T-cell (primary cell): ENCODE data around the gene ITM2B. TPM values are rescaled to one million over a fixed set of nuclear protein-coding genes. Genes with fewer than 3 reads are reported as not detected.

Experiments used
- ATAC-seq, 4 experiments: fragments of 200-7000 bp in 3 of 4; fragments of 150-1000 bp in 1 of 4; cut with Tn5 transposase; replicated peaks in 1 of 4; 1 replicate in 3 of 4; 2 replicates in 1 of 4; pipeline ENCODE4 v1.10.0; 2021; ENCODE audit warnings: moderate library complexity in 3 of 4, mild to moderate bottlenecking in 2 of 4, moderate number of reproducible peaks in 1 of 4
- CTCF ChIA-PET, 2 donors: fragments of 300-600 bp; sonication (Branson Sonifier 250); formaldehyde crosslinking; loops; one replicate each; lab custom pipeline; 2022; ENCODE audit warnings: antibody characterized with exemption in 2 of 2; lab: Charles Lee
- POLR2A ChIA-PET, 2 donors: fragments of 300-600 bp; sonication (Branson Sonifier 250); formaldehyde crosslinking; loops; one replicate each; lab custom pipeline; 2022; ENCODE audit warnings: antibody characterized with exemption in 2 of 2; lab: Charles Lee
- DNase-seq, 35 experiments: peaks; one replicate each; pipeline versions ENCODE4 v3.0.0 to v3.0.0-alpha.2; 2013 to 2023
- H3K27ac ChIP-seq: one replicate; pipeline ENCODE4 v1.5.1; 2013; ENCODE audit warnings: low read length
- H3K27me3 ChIP-seq, 2 experiments: replicated peaks in 1 of 2; 1 replicate in 1 of 2; 2 replicates in 1 of 2; pipeline versions ENCODE4 v1.6.1 to v1.7.0; 2013; ENCODE audit warnings: low read length in 1 of 2, mixed read lengths in 1 of 2; ENCODE audit not compliant: control insufficient read depth in 2 of 2, insufficient read depth in 2 of 2; ENCODE audit errors: extremely low read depth in 1 of 2
- H3K36me3 ChIP-seq, 2 donors: 1 replicate in 1 of 2; 2 replicates in 1 of 2; pipeline versions ENCODE4 v1.6.1 to v1.7.0; 2013; ENCODE audit warnings: low read length in 1 of 2; ENCODE audit not compliant: control insufficient read depth in 2 of 2, insufficient read depth in 1 of 2; ENCODE audit errors: extremely low read depth in 1 of 2
- H3K4me1 ChIP-seq, 2 experiments: 1 replicate in 1 of 2; 2 replicates in 1 of 2; pipeline versions ENCODE4 v1.6.1 to v1.7.0; 2013; ENCODE audit warnings: low read length in 2 of 2, mixed read lengths in 1 of 2; ENCODE audit not compliant: insufficient read depth in 2 of 2, control insufficient read depth in 1 of 2; ENCODE audit errors: extremely low read depth in 1 of 2
- H3K4me3 ChIP-seq, 2 donors: 1 replicate in 1 of 2; 2 replicates in 1 of 2; pipeline versions ENCODE4 v1.5.1 to v1.7.0; 2013; ENCODE audit warnings: mild to moderate bottlenecking in 2 of 2, low read length in 1 of 2, moderate library complexity in 1 of 2; ENCODE audit not compliant: control insufficient read depth in 1 of 2; ENCODE audit errors: extremely low read depth in 1 of 2
- H3K9me3 ChIP-seq: 2 replicates; pipeline ENCODE4 v1.7.0; 2013
- H3K27ac Mint-ChIP-seq, 2 donors: one replicate each; pipeline ENCODE4 v1.8.0; 2020 to 2021; ENCODE audit warnings: mild to moderate bottlenecking in 2 of 2, mixed read lengths in 2 of 2
- H3K27me3 Mint-ChIP-seq, 2 donors: one replicate each; pipeline ENCODE4 v1.8.0; 2021 to 2022; ENCODE audit warnings: mixed read lengths in 2 of 2
- H3K36me3 Mint-ChIP-seq: one replicate; pipeline ENCODE4 v1.8.0; 2021; ENCODE audit warnings: mixed read lengths
- H3K4me1 Mint-ChIP-seq, 3 donors: one replicate each; pipeline ENCODE4 v1.8.0; 2020 to 2022; ENCODE audit warnings: mixed read lengths in 3 of 3, mild to moderate bottlenecking in 1 of 3
- H3K4me3 Mint-ChIP-seq, 3 donors: one replicate each; pipeline ENCODE4 v1.8.0; 2020 to 2022; ENCODE audit warnings: mild to moderate bottlenecking in 3 of 3, mixed read lengths in 3 of 3, moderate library complexity in 3 of 3
- H3K9me3 Mint-ChIP-seq, 3 donors: one replicate each; pipeline ENCODE4 v1.8.0; 2020 to 2022; ENCODE audit warnings: mixed read lengths in 3 of 3
- WGBS: methylation state at CpG from one replicate; pipeline ENCODE4 v1.1.5; 2013; ENCODE audit warnings: missing lambda C conversion rate; ENCODE audit not compliant: insufficient coverage; 5-methylcytosine and 5-hydroxymethylcytosine counted together
- total RNA-seq, 35 experiments: library from RNA in 6 of 35; stranded (reverse) in 6 of 35; fragments of 120-200 nt in 1 of 35; gene quantifications; one replicate each; pipeline versions ENCODE4 v1.2.1 to v1.2.4 and lab custom pipeline; 2013 to 2026

ITM2B gene
- total RNA-seq, 5 donors from 2014 or later (not counting 1 experiment from before 2014, with no cell fraction given), result 347 to 539 (median 452) TPM

DNA sequence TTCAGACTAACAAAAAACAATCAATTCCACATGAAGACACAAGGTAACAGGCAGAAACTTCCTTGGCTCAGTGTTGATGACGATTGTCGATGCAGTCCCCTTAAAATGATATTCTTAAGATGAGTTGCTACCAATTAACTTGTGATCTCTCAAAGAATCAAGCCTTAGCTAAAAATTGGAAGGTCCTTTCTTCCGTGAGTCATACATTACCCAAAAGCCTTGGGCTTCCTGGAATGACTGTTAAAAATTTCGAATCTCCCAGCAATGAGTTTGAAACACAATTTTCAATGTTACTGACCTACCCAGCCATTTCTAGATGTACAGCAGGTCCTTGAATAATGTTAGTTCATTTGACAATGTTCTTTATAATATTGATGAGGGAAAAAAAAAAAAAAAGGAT lies 42.5 kb downstream of the ITM2B start:
- Histone ChIP-seq H3K36me3 (no peaks in the 10 kb centered on the region), H3K4me3 (no peak overlapping the region), H3K27ac (no peak overlapping the region), H3K9me3 (no peaks in the 10 kb centered on the region), H3K27me3 (no peaks in the 10 kb centered on the region), H3K4me1 (no peaks in the 10 kb centered on the region)
- Mint-ChIP-seq H3K27me3 (no peaks in the 10 kb centered on the region), H3K9me3 (no peaks in the 10 kb centered on the region), H3K4me3 (no peak overlapping the region), H3K4me1 (no peaks in the 10 kb centered on the region), H3K27ac (no peak overlapping the region), H3K36me3 (no peaks in the 10 kb centered on the region)
- ChIA-PET POLR2A (no interaction called here), CTCF (interaction anchor here (0.7 to 1.0 kb wide), 2 partner anchors 21 to 493 kb away, joined by 3 read pairs; no protein-coding TSS in a partner anchor)
- DNase-seq, result no peak
- WGBS, result no CpG with 5 or more reads among the region's 4 CpGs
- ATAC-seq, result no peak

DNA sequence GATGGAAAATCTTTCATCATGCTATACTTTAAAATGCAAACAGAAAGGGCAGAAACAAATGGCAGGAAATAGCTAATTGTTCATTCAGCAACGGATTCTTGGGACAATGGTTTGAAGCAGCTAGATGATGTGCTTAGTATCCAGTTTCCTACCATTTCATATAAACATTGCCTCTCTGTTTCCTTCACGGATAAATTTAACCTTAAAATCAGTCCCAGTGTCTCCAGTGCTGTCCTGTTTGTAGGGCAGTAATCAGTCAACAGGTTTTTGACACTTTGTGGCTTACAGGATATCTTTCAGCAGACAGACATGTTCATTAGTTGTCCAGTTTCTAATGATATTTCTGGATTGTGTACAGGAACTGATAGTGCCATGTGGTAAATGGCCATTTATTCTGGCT lies 45.8 kb downstream of the ITM2B start:
- no peak overlapping the region for H3K27ac Mint-ChIP-seq
- no peak for ATAC-seq
- Histone ChIP-seq H3K36me3 (no peaks in the 10 kb centered on the region), H3K9me3 (no peaks in the 10 kb centered on the region), H3K4me1 (no peaks in the 10 kb centered on the region), H3K4me3 (no peak overlapping the region), H3K27ac (no peak overlapping the region), H3K27me3 (no peaks in the 10 kb centered on the region)
- H3K36me3 Mint-ChIP-seq, result no peaks in the 10 kb centered on the region
- H3K9me3 Mint-ChIP-seq, result no peaks in the 10 kb centered on the region
- H3K27me3 Mint-ChIP-seq, result no peaks in the 10 kb centered on the region
- ChIA-PET POLR2A (no interaction called here), CTCF (no interaction called here)
- WGBS, result no CpG with 5 or more reads among the region's 2 CpGs
- H3K4me3 Mint-ChIP-seq, result no peak overlapping the region
- DNase-seq, result no peak
- no peaks in the 10 kb centered on the region for H3K4me1 Mint-ChIP-seq

DNA sequence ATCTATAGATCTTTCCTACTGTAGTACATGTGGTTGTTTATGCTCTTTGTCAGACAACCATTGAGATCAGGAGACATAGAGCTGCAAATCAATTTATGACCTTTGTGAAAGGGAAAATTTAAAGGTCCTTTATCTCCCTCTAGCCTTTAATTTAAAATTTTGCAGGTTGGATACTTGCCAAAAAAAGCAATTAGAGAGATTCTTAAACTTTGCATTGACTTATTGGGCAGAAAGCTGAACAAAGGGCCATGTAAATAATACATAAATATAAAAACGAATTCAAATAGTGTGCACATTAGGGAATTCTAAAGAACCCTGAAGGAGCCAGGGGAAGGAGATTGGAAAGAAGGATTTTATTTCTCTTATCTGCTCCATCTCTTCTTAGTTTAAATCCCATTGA lies 48.5 kb downstream of the ITM2B start:
- ChIA-PET CTCF (no interaction called here), POLR2A (no interaction called here)
- Mint-ChIP-seq H3K9me3 (peaks cover 0 to 4% (median 0%) of the 10 kb centered on the region in 3 donors), H3K36me3 (no peaks in the 10 kb centered on the region), H3K27me3 (peaks cover 0 to 4% of the 10 kb centered on the region in 2 donors), H3K4me3 (no peak overlapping the region), H3K27ac (no peak overlapping the region), H3K4me1 (no peaks in the 10 kb centered on the region)
- DNase-seq (peak in 1 of 35 experiments; percentile 20), ATAC-seq (no peak)
- Histone ChIP-seq H3K27ac (no peak overlapping the region), H3K9me3 (no peaks in the 10 kb centered on the region), H3K27me3 (no peaks in the 10 kb centered on the region), H3K4me3 (no peak overlapping the region), H3K36me3 (no peaks in the 10 kb centered on the region), H3K4me1 (no peaks in the 10 kb centered on the region)
- no CpG with 5 or more reads among the region's 1 CpG for whole genome bisulfite sequencing

DNA sequence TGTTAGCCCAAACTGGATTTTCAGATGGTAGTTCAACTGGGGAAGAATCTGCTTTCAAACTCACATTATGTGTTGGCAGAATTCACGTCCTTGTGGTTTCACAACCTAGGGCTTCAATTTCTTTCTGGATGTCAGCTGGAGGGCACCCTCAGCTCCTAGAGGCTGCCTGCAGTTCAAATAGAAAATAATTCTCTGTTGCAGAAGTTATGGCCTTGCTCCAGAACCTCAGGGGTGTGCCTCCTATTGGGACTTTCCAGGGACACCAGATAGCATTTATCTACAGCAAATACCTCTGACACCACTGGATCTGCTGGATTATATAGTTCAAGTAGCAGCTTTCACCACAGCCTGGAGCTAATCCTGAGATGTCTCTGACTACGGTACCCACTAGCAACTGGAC lies 58.7 kb downstream of the ITM2B start:
- Histone ChIP-seq H3K36me3 (no peaks in the 10 kb centered on the region), H3K27ac (no peak overlapping the region), H3K27me3 (no peaks in the 10 kb centered on the region), H3K4me3 (no peak overlapping the region), H3K9me3 (no peaks in the 10 kb centered on the region), H3K4me1 (no peaks in the 10 kb centered on the region)
- Mint-ChIP-seq H3K4me3 (no peak overlapping the region), H3K27ac (no peak overlapping the region), H3K27me3 (peaks cover 8% of the 10 kb centered on the region in 2 donors), H3K4me1 (no peaks in the 10 kb centered on the region), H3K9me3 (no peaks in the 10 kb centered on the region), H3K36me3 (no peaks in the 10 kb centered on the region)
- DNase-seq, result no peak
- 60% methylated on average over 1 of the region's 2 CpGs for WGBS
- ChIA-PET CTCF (no interaction called here), POLR2A (no interaction called here)
- ATAC-seq, result no peak

DNA sequence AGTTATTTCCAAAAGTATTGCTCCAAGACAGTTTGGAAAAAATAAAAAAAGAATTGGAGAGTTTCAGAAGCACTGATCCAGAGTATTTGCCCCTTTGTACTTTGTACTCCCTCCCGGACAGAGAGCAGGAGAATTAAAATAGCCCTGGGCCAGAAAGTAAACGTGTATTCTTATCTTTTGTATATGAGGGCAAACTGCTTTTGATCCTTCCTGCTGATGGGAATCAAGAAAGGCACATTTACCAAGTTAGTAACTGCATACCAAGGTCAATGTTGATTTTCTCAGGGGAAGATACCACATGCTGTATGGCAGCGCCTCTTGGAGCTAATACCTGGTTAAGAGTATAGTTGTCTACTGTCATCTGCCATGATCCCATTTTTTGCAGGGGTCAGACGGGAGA lies 59.6 kb downstream of the ITM2B start:
- H3K4me3 ChIP-seq, result no peak overlapping the region
- ATAC-seq, result no peak
- no peaks in the 10 kb centered on the region for H3K9me3 ChIP-seq
- 60% methylated on average over 1 of the region's 4 CpGs for WGBS
- no peaks in the 10 kb centered on the region for H3K27me3 ChIP-seq
- H3K4me1 ChIP-seq, result no peaks in the 10 kb centered on the region
- ChIA-PET POLR2A (no interaction called here), CTCF (no interaction called here)
- no peak for DNase-seq
- no peaks in the 10 kb centered on the region for H3K36me3 ChIP-seq
- H3K27ac ChIP-seq, result no peak overlapping the region
- Mint-ChIP-seq H3K9me3 (no peaks in the 10 kb centered on the region), H3K27ac (no peak overlapping the region), H3K36me3 (no peaks in the 10 kb centered on the region), H3K4me3 (no peak overlapping the region), H3K4me1 (no peaks in the 10 kb centered on the region), H3K27me3 (peaks cover 6 to 8% of the 10 kb centered on the region in 2 donors)

DNA sequence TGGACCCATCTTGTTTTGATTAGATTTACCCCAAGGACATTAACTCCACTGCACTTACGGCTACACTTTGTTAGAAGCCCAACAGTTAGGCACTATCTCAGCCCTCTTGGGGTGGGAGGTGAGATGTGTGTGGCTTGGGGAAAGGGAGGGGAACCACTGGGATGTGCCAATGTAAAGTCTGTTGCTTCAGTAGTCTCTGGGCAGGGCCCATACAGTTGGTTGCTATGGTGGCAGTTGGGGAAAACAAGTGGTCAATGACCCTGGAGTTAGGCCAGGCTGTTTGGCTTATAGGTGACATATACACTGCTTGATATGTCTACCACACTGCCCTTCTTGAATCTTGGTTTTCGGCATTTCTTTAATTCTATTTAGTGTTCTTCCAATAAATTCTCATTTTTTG lies 61.6 kb downstream of the ITM2B start:
- Histone ChIP-seq H3K4me3 (no peak overlapping the region), H3K27ac (no peak overlapping the region), H3K36me3 (no peaks in the 10 kb centered on the region), H3K9me3 (no peaks in the 10 kb centered on the region), H3K4me1 (no peaks in the 10 kb centered on the region), H3K27me3 (no peaks in the 10 kb centered on the region)
- Mint-ChIP-seq H3K9me3 (no peaks in the 10 kb centered on the region), H3K4me1 (no peaks in the 10 kb centered on the region), H3K4me3 (no peak overlapping the region), H3K27me3 (peaks cover 0 to 5% of the 10 kb centered on the region in 2 donors), H3K27ac (no peak overlapping the region), H3K36me3 (no peaks in the 10 kb centered on the region)
- WGBS, result 100% methylated on average over 1 of the region's 2 CpGs
- ATAC-seq, result no peak
- CTCF ChIA-PET, result no interaction called here
- POLR2A ChIA-PET, result no interaction called here
- no peak for DNase-seq

DNA sequence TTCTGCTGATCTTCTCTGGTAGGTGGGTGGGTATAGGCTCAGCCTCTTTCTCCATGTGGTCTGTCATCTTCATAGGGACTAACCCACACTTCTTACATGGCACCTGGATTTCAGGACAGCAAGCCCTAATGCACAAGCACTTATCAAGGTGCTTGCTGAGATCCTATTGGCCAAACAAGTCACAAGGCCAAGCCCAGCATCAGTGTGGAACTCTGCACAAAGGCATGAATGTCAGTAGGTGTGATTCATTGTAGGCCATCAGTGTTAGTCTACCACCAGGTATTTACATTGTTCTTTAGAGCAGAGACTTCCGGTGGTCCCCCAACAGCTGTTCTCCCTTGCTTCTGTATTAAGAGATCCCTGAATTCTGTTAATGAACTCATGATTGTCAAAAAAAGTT lies 62.3 kb downstream of the ITM2B start:
- Mint-ChIP-seq H3K4me3 (no peak overlapping the region), H3K36me3 (no peaks in the 10 kb centered on the region), H3K9me3 (no peaks in the 10 kb centered on the region), H3K4me1 (no peaks in the 10 kb centered on the region), H3K27ac (no peak overlapping the region), H3K27me3 (peaks cover 0 to 1% of the 10 kb centered on the region in 2 donors)
- no peaks in the 10 kb centered on the region for H3K27me3 ChIP-seq
- no peaks in the 10 kb centered on the region for H3K4me1 ChIP-seq
- POLR2A ChIA-PET, result no interaction called here
- no peak for ATAC-seq
- H3K4me3 ChIP-seq, result no peak overlapping the region
- DNase-seq, result no peak
- CTCF ChIA-PET, result no interaction called here
- H3K36me3 ChIP-seq, result no peaks in the 10 kb centered on the region
- no peaks in the 10 kb centered on the region for H3K9me3 ChIP-seq
- no peak overlapping the region for H3K27ac ChIP-seq
- no CpG with 5 or more reads among the region's 1 CpG for WGBS
